C1 segment of cervical spinal cord (tissue), 14 donors: ENCODE measurements around the gene AATF.

Experiments used
- DNase-seq, 14 donors: peaks; one replicate each; lab custom pipeline; 2025; lab: John Stamatoyannopoulos, UW

The AATF gene

GRCh38 chr17:36948717-36949460, at the start of gene AATF:
Gene AATF, plus strand, starts transcription at chr17:36948954. Its CDS starts 172 bp downstream, at chr17:36949126.
- peak in 13 of 14 donors; percentile 74 to 97 (median 92) for DNase-seq

GRCh38 chr17:36899250-36900159, 49.2 kb upstream of the AATF start:
- peak in 3 of 14 donors; percentile 34 to 97 (median 38) for DNase-seq

- DNase-seq, result peak in 3 of 14 donors; percentile 34 to 96 (median 38)
These were observed 48.6 kb upstream of the AATF start for GRCh38 chr17:36900160-36900512.

- no peak for DNase-seq
These were observed 47.2 kb upstream of the AATF start for GRCh38 chr17:36901506-36901905.

- no peak for DNase-seq
These were observed 41.3 kb upstream of the AATF start for GRCh38 chr17:36907407-36907806.

GRCh38 chr17:36910513-36910912, 38.2 kb upstream of the AATF start:
- no peak for DNase-seq

GRCh38 chr17:36911001-36911400, 37.8 kb upstream of the AATF start:
- no peak for DNase-seq

- no peak for DNase-seq
These were observed 35.6 kb upstream of the AATF start for GRCh38 chr17:36913132-36913531.

GRCh38 chr17:36918211-36918691, 30.5 kb upstream of the AATF start:
- no peak for DNase-seq

- no peak for DNase-seq
These were observed 29.3 kb upstream of the AATF start for GRCh38 chr17:36919407-36919968.

GRCh38 chr17:36920032-36921005, 28.4 kb upstream of the AATF start:
- no peak for DNase-seq

- DNase-seq, result no peak
These were observed 27.5 kb upstream of the AATF start for GRCh38 chr17:36921095-36921851.

GRCh38 chr17:36922175-36922574, 26.6 kb upstream of the AATF start:
- no peak for DNase-seq

GRCh38 chr17:36923814-36924221, 24.9 kb upstream of the AATF start:
- no peak for DNase-seq

GRCh38 chr17:36926226-36926625, 22.5 kb upstream of the AATF start:
- DNase-seq, result no peak

- no peak for DNase-seq
These were observed 22.1 kb upstream of the AATF start for GRCh38 chr17:36926701-36927100.

- DNase-seq, result no peak
These were observed 20.0 kb upstream of the AATF start for GRCh38 chr17:36928471-36929345.

- DNase-seq, result no peak
These were observed 18.7 kb upstream of the AATF start for GRCh38 chr17:36929851-36930582.

GRCh38 chr17:36930583-36930900, 18.2 kb upstream of the AATF start:
- DNase-seq, result no peak
